HepG2 (cell line): Measurements from ENCODE around the gene SPOPL. TPM values are rescaled to one million over a fixed set of nuclear protein-coding genes. Genes with fewer than 3 reads are reported as not detected.

Experiments used
- ATAC-seq: fragments of 200-7000 bp; cut with Tn5 transposase; 3 replicates; pipeline ENCODE4 v1.9.1; 2020; ENCODE audit warnings: mild to moderate bottlenecking, moderate library complexity
- BruUV-seq: library from RNA; stranded (reverse); fragments of 400-500 nt; replicated peaks from 2 replicates; lab custom pipeline; 2021; lab: Mats Ljungman, UMichigan
- CTCF ChIA-PET: fragments of 300-600 bp; formaldehyde crosslinking; extraction: SDS; loops from one replicate; lab custom pipeline; 2021; ENCODE audit warnings: low total read pairs, inconsistent platforms, low intra/inter-chr PET ratio; lab: Yijun Ruan, JAX
- POLR2A ChIA-PET: fragments of 350-600 bp; sonication (Branson Sonifier 250); formaldehyde crosslinking; loops from one replicate; lab custom pipeline; 2020; ENCODE audit warnings: antibody characterized with exemption, inconsistent platforms; lab: Yijun Ruan, JAX
- DNase-seq: peaks from one replicate; pipeline ENCODE4 v3.0.0-alpha.2; 2015; ENCODE audit warnings: low spot score
- FAIRE-seq: peaks from 3 replicates; lab custom pipeline; 2011; peaks lifted over from hg19 to GRCh38; lab: Jason Lieb, UNC
- H2AFZ ChIP-seq: one replicate; pipeline ENCODE4 v1.6.1; 2011; ENCODE audit warnings: low read length, inconsistent platforms
- H3K27ac ChIP-seq: fragments of 300-600 bp; 3 replicates; pipeline ENCODE4 v1.8.0; 2011; ENCODE audit warnings: mixed run types, mild to moderate bottlenecking, mixed read lengths, low read length, inconsistent platforms; ENCODE audit not compliant: insufficient read depth; ENCODE audit errors: extremely low read length
- H3K27me3 ChIP-seq, 2 experiments: fragments of 200-600 bp in 1 of 2; 2 replicates in 1 of 2; 3 replicates in 1 of 2; pipeline versions ENCODE4 v1.6.0 to v1.8.0; 2011; ENCODE audit warnings: low read length in 2 of 2, mild to moderate bottlenecking in 2 of 2, moderate library complexity in 2 of 2, inconsistent platforms in 1 of 2; ENCODE audit not compliant: insufficient read depth in 2 of 2, control insufficient read depth in 1 of 2
- H3K36me3 ChIP-seq, 2 experiments: fragments of 200-600 bp in 1 of 2; replicated peaks in 1 of 2; 2 replicates in 1 of 2; 3 replicates in 1 of 2; pipeline versions ENCODE4 v1.5.1 to v1.8.0; 2011; ENCODE audit warnings: low read length in 2 of 2, inconsistent platforms in 1 of 2; ENCODE audit not compliant: insufficient read depth in 2 of 2, control insufficient read depth in 1 of 2
- H3K4me1 ChIP-seq: 2 replicates; pipeline ENCODE4 v1.5.1; 2012; ENCODE audit warnings: low read length, inconsistent platforms; ENCODE audit not compliant: insufficient read depth
- H3K4me2 ChIP-seq: 2 replicates; pipeline ENCODE4 v1.6.0; 2011; ENCODE audit warnings: low read depth, low read length, inconsistent platforms
- H3K4me3 ChIP-seq, 3 experiments: fragments of 200-600 bp in 1 of 3; sonication (generic), shearing (Covaris generic) in 1 of 3; replicated peaks in 1 of 3; 2 replicates each; pipeline ENCODE4 v1.5.1; 2011 to 2016; ENCODE audit warnings: low read length in 3 of 3, inconsistent platforms in 2 of 3, low read depth in 2 of 3, mild to moderate bottlenecking in 2 of 3, control low read depth in 1 of 3, mixed read lengths in 1 of 3; ENCODE audit not compliant: insufficient read depth in 1 of 3
- H3K79me2 ChIP-seq: one replicate; pipeline ENCODE4 v1.6.1; 2011; ENCODE audit warnings: low read length, inconsistent platforms; ENCODE audit not compliant: insufficient read depth
- H3K9ac ChIP-seq: 2 replicates; pipeline ENCODE4 v1.6.0; 2011; ENCODE audit warnings: mild to moderate bottlenecking, low read depth, low read length, inconsistent platforms; ENCODE audit not compliant: insufficient read depth
- H3K9me3 ChIP-seq: 2 replicates; pipeline ENCODE4 v1.5.1; 2012; ENCODE audit warnings: mild to moderate bottlenecking, low read length
- H4K20me1 ChIP-seq: 2 replicates; pipeline ENCODE4 v1.6.0; 2011; ENCODE audit warnings: inconsistent platforms, mild to moderate bottlenecking, low read length, moderate library complexity; ENCODE audit not compliant: insufficient read depth
- AKNA ChIP-seq: sonication (generic); formaldehyde crosslinking; IDR thresholded peaks from 2 replicates; pipeline ENCODE4 v1.4.0; 2020; ENCODE audit warnings: missing genetic modification reagents, borderline replicate concordance
- BCL6 ChIP-seq: IDR thresholded peaks from 2 replicates; pipeline ENCODE4 v1.6.1; 2016; ENCODE audit warnings: missing genetic modification reagents, missing compliant biosample characterization
- FOXK2 ChIP-seq: fragments of 450-650 bp; IDR thresholded peaks from 2 replicates; pipeline ENCODE4 v1.6.1; 2016
- WGBS: methylation state at CpG from one replicate; pipeline ENCODE4 v1.1.6; 2017; ENCODE audit warnings: low lambda C conversion rate; 5-methylcytosine and 5-hydroxymethylcytosine counted together
- in situ Hi-C: cut with HindIII; loops from 2 replicates; pipeline ENCODE4 v1.10.0; 2017; ENCODE audit warnings: low pct_unique_long_range_greater_than_20kb; ENCODE audit not compliant: extremely low pct_ligation_motif_present
- intact Hi-C: fragments of 100-400 bp; cut with micrococcal nuclease; formaldehyde crosslinking; loops from one replicate; pipeline ENCODE4 v1.10.0; 2022; ENCODE audit not compliant: unreplicated experiment
- polyA plus RNA-seq, 8 experiments: library from polyadenylated mRNA; depleted of rRNA in 3 of 8; stranded (reverse) in 7 of 8; unstranded in 1 of 8; fragments of >200 nt; fragmentation: Illumina TruSeq in 4 of 8; extraction: Trizol in 4 of 8; gene quantifications; 2 replicates each; pipeline versions ENCODE4 v1.2.1 to v1.2.3, GENCODE V29; 2011 to 2016; ENCODE audit warnings: low read depth in 4 of 8, missing spikeins in 1 of 8, mixed read lengths in 1 of 8; ENCODE audit not compliant: insufficient read depth in 1 of 8
- total RNA-seq, 5 experiments: library from RNA; depleted of rRNA; stranded (reverse); fragments of >200 nt; fragmentation: Illumina TruSeq; extraction: Trizol; gene quantifications; 2 replicates each; pipeline ENCODE4 v1.2.3, GENCODE V29; 2016; ENCODE audit warnings: low read depth in 1 of 5

Gene SPOPL
- total and polyA plus RNA-seq, 2 of the 13 experiments (the other 11 are each of a cell fraction or from before 2014, with no cell fraction given): 12.6 to 51.6 TPM

- BruUV-seq: no TSS peak
- peak overlapping the region; percentile 60; the same call in 1 of the 2 replicates for H3K4me2 ChIP-seq
- no peak for ATAC-seq
- POLR2A ChIA-PET: interaction anchor here (1.8 kb wide), 1 partner anchor 37 kb away, joined by 4 read pairs; no protein-coding TSS in a partner anchor
- no peaks in the 10 kb centered on the region for H4K20me1 ChIP-seq
- H3K27ac ChIP-seq: no peak overlapping the region
- no peak for FAIRE-seq
- H3K4me1 ChIP-seq: peaks cover 22% of the 10 kb centered on the region
- H3K9me3 ChIP-seq: no peaks in the 10 kb centered on the region
- in situ Hi-C loops (no loop called here), intact Hi-C loops (no loop called here)
- WGBS: 68% methylated on average over 2 of the region's 2 CpGs
- H3K4me3 ChIP-seq: no peak overlapping the region
- no peak for DNase-seq
- no peaks in the 10 kb centered on the region for H3K27me3 ChIP-seq
- no peaks in the 10 kb centered on the region for H3K79me2 ChIP-seq
- CTCF ChIA-PET: no interaction called here
- TF ChIP-seq AKNA (CRISPR knock-in tag): no peak
- TF ChIP-seq FOXK2: no peak
- TF ChIP-seq BCL6 (CRISPR knock-in tag): 0 out of 2 replicates have a peak, but pooled peaks have one; percentile 45
- TF ChIP-seq, all 625 proteins: peak for 1
- H2AFZ ChIP-seq: no peak overlapping the region
- H3K9ac ChIP-seq: no peak overlapping the region
- no peaks in the 10 kb centered on the region for H3K36me3 ChIP-seq
These were observed 46.8 kb upstream of the SPOPL start for GRCh38 chr2:138454761-138455160.
